Femur (tissue), 1 donor: ENCODE measurements around the gene TEX2.
"Not testable (repeated sequence)": the region's sequence is repeated elsewhere in the genome, so short reads cannot be mapped to it uniquely, and the experiment has no call there.

Experiments
- DNase-seq: peaks from one replicate; pipeline ENCODE4 v3.0.0-alpha.2; 2017

Gene TEX2

DNA sequence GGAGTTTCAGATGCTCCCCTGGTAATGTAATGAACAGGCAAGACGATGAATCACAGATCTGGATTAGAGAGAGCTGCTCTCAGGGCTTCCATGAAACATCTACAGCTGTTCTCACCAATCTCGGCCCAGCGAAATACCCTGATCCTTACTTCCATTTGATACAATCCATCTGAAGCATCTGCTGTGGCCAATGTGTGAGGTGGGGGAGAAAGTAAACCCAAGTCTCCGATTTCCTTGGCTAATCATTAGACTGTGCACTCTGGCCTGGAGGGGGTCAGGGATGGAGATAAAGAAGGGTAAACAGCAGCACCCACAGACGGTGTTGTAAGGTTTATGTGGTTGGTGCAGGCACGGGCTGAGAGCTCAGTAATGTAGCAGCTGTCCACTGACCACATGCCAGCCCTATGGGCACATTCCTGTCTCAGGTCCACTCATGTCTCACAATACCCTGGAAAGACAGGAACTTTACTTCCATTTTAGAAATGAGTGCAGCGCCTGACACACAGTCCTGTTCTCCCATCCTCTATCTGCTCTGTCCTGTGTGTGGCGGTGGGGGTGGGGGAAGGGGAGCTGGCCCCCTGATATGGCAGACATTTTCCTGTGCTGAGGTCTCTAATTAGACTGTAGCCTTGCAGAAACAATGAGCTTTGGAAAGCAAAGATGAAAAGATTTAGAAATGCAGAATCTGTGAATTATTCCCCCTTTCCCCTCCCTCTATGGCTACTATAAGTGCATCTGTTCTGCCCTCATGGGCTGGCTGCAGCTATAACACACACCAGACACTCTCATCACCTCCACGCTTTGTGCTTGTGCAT is 84.8 kb downstream of the TEX2 start:
- DNase-seq: peak; percentile 40

DNA sequence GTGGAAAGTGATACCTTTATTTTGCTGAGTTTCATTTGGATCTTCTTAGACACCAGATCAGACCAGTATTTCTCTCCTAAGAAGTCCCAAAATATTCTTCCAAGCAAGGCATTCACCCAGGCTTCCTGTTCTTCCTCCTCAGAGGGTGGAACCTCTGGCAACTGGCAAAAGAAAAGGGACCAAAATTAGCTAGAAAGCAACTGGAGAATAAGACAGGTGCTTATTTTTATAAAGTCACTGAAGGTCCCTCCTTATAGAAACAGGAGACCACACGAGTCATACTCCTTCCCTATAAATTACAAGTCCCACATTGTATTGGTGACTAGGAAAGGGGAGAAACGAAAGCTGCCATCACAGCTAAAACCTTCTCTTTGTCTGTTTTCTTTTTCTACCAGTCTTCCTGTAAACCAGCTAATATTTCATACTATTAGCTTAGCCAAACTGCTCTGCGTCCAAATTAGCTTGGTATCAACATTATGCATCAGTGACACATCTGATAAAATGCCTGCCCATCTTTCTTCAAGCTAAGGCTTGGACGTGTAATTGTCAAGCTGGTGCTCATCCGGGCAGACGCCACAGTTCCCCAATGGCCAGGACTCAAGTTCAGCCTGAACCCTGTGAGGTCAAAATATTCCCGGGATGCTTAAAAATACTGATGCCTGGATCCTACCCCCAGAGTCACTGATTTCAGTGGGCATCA is 85.6 kb downstream of the TEX2 start:
- DNase-seq: no peak

DNA sequence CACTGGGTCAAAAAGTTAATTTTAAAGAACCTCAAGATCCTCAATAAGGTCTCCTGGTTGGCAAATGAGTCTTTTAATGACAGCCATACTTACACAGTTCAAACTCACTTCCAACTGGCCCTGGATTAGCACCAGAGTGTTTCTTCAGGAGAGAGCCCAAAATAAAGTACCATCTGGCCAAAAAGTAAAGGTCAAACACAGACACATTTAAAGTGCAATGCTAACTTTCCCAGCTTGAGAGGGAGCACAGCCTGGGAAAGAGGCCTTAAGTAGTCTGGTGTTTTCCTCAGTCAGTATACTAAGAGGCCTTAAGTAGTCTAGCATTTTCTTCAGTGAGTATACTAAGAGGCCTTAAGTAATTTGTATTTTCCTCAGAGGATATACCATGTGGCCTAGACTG is 86.5 kb downstream of the TEX2 start:
- DNase-seq: peak; percentile 12

DNA sequence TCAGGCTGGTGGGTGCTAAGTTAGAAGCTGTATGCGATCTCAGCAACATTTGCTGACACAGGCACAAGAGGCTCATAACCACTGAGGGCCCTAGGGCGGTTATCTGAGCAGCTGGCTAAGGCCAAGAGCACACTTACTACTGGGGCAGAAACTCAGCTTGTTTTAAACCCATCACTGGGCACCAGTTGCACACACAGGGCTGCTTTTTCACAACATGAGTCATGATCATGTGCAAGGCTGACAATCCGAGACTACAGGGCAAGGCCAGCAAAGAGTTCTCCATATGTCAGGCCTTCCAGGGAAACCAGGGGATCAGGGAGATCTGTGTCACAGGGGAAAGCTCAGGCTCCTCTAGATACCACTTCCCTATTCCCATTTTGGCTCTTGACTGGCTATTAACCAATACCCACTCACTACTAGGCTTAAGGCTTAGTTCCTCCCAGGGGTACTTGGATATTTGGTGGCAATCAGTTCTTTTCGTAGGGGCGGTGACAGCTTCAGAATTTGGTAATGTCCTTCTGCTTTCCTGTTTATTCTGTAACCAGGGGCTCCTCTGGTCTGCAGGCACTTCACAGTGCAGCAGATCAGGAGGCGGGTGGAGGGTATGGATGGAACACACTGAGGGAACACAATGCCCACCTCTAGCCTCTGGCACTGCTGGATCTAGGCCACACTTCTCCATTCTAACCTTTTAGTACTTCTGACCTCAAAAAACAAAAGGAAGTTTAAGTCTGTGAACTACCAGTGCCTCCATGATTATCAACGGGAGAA is 88.2 kb downstream of the TEX2 start:
- DNase-seq: peak; percentile 28

DNA sequence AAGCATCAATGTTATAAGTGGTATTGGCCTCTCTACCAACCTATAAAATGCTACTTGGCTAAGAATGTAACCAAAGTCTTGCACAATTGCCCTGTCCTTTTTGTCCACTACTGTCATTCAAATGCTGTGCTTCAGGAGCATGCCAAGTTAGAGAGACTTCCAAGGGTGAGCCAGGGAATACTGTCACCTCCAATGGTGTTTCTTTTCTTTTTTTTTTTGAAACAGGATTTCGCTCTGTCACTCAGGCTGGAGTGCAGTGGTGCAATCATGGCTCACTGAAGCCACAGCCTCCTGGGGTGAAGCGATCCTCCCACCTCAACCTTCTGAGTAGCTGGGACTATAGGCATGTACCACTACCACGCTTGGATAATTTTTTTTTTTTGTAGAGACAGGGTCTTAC is 89.4 kb downstream of the TEX2 start:
- no peak for DNase-seq

DNA sequence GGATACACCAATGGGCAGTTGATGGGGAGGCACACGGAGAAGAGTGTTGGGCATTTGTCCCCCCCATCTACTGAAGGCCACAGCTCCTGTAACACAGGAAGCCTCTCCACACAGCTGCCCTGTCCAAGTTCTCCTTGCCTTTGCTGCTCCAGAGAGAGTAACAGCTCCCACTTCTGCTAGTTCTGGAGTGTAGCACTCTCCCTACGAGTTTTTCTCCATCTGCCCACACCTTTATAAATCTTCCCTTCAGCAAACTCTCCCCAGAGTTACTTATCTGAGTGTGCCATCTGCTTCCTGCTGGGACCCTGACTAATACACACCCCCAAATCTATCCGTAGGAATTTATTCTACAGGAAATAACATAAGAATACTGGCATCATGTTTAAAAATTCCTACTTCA is 90.5 kb downstream of the TEX2 start:
- DNase-seq: no peak

DNA sequence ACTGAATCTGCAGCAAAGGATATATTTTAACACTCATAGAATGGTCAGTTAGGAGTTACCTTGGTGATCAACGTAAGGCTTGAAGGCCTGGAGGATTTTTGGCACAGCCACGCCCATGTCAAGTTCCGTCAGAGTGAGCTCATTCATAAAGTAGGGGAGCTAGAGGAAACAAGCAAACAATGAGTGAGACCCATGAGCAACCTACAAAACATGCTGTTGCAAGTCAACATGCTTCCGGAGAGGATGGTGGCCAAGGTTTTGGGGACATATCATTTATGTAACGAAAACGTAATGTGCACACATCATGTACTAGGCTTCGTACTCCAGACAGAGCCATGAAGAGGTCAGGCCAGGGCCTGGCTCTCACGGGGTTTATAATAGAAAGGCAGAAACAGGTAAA is 92.0 kb downstream of the TEX2 start:
- no peak for DNase-seq

DNA sequence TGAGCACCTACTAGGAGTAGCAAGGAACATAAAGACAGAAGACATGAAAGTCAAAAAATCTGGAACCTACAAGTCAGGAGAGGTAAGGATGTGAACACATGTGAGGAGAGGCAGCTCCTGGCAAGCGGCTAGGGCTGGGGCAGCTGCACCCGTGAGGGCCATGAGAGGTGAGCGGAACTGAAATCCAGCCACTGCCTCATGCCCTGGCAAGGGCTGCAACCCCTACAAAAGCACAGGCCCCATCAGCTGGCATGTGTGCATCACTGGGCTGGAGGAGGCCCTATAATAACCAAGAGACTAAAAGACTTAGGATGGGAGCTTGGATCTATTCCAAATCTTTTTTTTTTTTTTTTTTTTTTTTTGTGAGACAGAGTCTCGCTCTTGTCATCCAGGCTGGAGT is 92.8 kb downstream of the TEX2 start:
- DNase-seq: no peak

DNA sequence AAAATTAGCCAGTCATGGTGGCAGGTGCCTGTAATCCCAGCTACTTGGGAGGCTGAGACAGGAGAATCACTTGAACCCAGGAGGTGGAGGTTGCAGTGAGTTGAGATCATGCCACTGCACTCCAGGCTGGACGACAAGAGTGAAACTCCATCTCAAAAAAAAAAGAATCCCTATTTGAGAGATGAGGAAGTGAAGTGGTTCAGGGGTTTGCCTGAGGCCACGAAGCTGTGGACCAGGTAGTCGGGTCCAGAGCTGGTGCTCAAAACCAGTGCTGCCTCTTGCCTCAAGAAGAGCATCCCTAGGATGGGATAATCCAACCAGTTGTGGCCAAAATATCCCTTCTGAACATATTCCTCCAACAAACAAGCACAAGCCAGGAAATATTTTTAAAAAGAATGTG is 95.4 kb downstream of the TEX2 start:
- not testable (repeated sequence) for DNase-seq

DNA sequence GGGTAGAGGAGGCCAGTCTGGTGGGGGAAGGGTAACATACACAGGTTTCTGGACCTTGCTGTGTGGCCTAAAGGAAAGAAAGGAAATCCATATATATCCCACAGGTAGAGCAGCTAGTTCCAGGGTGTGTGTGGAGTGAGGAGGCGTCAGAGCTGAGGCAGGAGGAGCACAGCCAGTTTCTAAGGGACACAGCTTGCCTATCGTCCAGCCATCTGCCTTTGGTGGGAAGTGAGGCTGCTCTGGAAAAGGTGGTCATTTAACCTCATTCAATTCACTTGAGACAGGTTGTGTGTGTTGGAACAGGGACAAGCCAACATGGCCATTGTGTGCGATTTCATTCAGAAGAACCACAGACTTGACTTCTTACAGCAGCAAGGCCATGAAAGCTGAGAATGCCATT is 96.2 kb downstream of the TEX2 start:
- no peak for DNase-seq

DNA sequence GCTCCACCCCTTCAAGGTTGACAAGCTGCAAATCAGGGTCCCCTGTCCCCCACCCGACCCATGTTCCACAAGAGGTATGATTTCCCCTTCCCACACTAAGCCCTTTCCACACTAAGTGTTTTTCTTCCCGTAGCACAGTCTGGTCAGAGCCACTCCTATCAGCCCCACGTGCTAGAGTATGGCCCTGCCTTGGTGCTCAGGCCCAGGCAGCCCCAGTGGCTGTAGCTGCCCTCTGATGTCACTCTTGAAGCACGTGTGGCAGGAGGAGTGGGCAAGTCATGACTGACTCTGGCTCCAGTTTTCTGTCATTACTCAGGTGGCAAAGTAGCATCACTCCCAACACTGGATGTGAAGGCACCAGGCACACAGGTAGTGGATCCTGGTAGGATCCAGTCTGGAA is 97.7 kb downstream of the TEX2 start:
- no peak for DNase-seq

DNA sequence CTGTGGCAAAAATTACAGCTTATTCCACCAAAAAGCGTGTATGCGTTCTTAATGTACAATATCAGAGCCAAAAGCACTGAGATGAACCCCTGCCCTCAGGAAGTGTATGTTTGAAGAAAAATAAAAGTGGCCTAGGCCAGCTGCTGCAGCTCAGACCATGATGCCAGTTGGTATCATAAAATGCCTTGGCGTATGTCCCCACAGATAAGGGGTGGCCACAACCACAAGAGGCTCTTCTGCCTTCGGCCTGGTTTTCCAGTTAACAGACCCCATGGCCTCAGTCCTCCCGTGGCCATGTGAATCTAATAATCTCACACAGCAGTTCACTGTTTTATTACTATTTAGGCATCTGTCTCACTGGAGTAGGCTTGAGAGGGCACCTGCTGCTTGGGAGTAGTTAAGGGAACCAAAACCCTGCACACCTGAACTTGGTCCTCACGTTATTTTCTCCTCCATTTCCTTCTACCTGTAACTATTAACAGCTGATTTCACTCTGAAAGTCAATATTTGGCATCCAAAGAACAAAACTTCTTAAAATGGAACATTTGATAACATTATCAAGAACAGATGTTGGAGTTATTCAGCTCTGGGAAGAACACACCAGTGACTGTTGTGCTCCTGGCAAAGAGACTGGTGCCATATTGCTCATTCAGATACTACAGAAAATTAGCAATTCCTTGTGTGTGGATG is 98.3 kb downstream of the TEX2 start:
- no peak for DNase-seq

DNA sequence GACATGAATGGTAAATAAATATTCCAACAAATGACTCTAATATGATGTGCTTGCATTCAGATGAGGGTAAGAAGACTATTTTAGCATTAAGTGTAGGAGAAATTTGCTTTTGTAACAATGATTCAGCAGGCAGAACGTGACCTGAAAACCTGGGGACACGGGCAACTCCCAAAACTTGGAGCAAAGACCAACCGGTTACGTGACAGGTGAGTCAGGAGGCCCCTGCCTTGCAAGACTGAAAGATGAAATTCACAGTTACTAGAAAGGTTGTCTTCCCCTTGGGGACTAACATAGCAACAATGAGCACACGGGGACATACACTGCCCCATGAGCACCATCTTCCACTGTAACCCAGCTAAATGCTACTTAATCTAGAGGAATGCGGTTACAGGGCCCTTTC is 99.6 kb downstream of the TEX2 start:
- no peak for DNase-seq

DNA sequence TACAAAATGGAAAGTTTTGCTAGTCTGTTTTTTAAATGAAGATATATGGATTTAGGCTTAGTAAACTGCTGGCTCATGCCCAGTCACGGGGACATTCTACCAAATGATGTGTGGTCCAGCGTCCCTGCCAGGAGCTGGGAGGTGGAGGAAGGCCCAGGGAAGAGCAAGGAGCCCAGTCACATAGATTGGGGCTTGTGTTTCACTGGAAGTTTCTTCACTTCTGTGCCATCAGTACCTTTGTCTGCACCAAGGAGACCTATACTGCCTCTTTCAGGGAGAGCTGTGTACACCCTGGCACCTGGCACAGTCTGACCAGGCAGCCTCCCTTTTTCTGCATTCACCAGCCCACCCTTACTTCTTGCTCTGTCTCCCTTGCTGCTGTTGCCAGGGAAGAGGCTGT is 100.5 kb downstream of the TEX2 start:
- no peak for DNase-seq

DNA sequence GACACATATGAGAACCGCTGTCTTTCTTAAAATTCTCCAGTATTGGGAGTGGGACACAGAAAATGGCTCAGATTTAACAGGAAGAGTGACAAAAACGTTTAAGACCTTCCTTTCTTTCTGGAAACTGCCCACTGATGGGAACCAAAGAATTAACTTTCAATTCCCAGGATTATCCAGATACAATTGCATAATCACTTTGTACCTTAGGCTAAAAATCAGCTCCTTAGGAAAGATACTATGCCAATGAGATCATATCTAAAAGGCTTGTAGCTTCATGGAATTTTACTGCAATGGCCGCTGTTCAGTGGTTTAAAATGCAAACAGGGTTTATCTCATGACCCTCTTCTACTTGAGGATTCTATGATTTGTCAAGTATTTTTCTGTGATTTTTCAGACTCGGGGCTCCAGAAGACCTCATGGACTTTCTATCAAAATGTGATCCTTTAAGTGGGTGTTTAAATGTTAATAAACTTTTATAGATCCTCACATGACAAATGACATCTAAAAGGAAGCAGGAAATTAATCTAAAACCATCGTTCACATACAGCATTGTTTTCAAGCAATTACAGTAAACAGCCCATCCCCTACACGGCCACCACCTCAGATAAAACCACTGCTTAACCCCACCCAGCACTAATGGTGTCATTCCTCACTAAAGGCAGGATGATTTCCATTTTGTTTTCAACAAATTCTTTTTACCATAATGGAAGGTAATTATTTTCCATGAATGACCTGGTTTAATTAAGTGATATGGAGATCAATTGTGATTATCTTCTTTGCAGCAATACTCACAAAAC is 101.5 kb downstream of the TEX2 start:
- DNase-seq: no peak

DNA sequence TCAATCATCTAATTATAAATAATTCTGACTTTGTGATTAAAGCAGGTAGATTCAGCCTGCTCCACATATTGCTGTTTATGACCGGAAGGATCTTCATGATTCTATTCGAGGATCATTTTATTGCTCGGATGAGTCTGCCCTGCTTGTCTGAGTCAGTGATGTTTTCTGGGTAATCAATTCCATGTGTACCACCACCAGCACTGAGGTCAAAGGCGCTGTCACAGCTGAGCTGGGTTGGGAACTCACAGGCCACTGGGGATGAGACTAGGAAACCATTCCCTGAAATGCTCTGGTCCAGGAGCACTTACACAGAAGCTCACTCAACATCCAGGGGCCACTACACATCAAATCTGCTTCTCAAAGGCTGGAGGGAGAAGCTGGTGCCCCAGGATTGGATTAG is 102.7 kb downstream of the TEX2 start:
- no peak for DNase-seq

DNA sequence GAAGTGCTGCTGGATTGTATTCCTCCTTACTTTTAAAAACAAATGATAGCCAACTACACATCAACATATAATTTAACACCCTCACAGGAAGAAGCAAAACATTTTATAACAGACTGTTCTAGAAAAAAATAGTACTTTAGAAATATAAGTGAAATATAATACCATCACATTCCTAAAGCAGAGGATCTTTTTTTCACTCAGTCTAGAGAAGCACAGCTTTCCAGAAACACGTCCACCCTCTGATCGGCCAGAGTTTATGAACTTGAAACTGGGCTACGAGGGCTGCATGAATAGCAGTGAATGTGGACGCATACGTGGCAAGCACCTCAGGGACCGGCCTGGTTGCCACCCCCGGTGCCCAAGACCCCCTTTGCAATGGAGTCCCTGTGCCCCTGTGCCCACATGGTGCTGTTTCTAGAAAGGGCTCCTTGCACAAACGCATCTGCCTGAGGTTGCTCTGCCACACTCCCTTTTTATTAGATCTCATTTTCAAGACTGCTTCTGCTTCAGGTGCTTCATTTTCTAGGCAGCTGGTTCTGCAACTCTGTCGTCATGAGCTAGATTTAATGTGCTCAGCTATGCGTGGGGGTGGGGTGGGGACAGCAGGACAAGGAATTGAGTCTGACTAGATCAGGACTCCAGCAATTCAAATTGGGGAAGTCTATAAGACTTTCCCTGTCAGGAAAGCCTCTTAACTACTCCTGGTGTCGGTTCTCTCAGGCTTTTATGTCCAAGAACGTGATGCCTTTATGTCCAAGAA is 104.0 kb downstream of the TEX2 start:
- DNase-seq: peak; percentile 42

DNA sequence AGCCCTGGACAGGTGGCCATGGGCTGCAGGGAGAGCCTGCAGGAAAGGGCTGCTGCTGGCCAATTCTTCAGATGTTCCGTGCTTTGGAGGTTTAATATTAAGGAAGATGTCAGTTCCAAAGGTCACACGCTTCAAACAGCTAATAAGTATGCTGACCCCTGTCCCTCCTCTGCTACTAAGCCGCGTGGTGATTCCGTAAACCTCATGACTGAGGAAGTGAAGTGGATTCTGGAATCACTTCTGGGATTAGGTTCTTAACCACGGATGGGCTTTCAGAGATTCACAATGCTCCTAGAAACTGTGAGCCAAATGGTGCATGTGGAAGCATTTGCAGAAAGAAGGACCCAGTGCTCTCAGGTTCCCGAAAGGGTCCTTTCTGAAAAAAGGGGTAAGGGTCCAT is 104.7 kb downstream of the TEX2 start:
- DNase-seq: no peak

DNA sequence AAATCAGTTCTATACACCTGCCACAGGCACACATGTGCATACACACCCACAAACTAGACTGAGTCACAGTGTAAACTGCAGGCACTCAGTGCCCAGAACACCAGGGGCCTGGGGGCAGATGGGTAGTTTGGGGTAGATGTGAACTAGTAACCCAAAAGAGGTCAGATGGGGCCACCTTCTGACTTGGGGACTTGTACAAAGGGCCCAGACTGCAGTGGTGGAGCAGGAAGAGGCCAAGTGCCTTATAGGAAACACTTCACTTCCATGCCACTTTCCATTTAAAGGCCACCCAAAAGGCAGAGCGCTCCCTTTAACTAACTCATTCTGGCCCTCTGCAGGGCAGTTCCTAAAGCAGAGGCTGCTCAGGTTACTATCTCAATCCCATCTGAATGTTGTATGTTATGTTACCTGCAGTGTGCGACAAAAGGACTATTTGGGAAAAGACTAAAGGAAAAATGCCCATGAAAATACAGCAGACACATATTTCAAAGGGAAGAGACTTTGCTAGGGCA is 105.3 kb downstream of the TEX2 start:
- no peak for DNase-seq

DNA sequence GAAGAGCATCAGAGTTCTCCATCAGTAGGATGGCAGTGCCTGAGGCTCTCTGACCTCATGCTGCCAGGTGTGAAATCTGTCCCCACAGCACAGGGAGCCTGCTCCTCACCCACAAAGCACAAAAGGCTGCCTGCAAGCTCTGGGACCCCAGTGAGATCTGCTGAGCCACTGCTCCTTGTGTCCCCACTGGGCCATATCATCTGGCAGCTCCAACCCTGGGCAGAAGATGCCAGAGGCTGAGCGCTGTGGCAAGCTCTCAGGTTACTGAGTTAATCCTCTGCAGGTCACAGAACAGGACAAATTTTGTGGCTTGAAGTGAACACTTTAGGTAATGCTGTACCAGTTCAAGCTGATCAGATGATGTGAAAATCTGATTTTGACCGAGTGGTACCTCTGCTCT is 106.4 kb downstream of the TEX2 start:
- DNase-seq: no peak
